ENCODE data around the gene CELF2.

The CELF2 gene

DNA sequence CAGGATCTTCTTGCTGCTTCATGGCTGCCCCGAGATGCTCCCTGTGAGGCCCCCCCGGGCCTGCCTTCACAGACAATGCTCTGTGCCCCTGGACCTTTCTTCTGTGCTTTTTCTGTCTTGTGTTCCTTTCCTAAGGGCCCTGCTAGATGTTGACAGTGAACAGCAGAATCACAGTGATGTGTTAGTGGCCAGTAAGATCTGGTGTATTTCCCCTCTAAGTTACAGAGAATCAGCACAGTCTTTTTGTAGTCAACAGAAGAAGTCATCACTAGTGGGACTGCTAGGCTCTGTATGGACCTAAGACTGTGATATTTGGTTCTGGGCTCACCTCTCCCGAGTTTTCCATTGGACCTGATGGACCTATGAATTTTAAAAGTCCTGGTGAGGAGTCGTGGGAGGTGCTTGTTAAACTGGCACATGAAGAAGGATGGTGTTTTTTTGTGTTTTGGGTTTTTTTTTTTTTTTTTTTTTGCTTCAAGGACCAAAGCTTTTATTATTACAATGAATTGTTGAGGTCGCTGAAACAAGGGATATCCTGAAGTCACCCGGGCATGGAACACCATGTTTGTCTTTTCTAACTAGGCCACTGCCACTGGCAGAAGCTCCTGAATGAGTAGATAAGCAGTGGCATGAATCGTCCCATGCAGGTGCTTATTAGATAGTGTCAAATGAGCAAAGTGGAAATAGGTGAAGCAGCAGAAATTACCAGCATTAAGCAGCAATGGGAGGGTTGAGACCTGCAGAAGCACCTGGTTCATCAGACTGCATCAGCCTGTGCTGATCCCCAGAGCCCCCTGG lies 194.8 kb downstream of the CELF2 start:
- no peaks in the 10 kb centered on the region for H3K9me3 ChIP-seq (ENCODE audit: control insufficient read depth, low read length)
- H3K9ac ChIP-seq (ENCODE audit: low read length) = no peak overlapping the region
- no peaks in the 10 kb centered on the region for H3K4me1 ChIP-seq (ENCODE audit: control insufficient read depth, insufficient read depth, low read length)
- DNase-seq (ENCODE audit: low read depth) = no peak
- H3K36me3 ChIP-seq (ENCODE audit: control insufficient read depth, insufficient read depth, low read length, severe bottlenecking) = no peaks in the 10 kb centered on the region
- no peaks in the 10 kb centered on the region for H3K27me3 ChIP-seq (replicated peaks; ENCODE audit: control insufficient read depth, insufficient read depth, low read length)
- no peak overlapping the region for H3K4me3 ChIP-seq (ENCODE audit: low read length)

DNA sequence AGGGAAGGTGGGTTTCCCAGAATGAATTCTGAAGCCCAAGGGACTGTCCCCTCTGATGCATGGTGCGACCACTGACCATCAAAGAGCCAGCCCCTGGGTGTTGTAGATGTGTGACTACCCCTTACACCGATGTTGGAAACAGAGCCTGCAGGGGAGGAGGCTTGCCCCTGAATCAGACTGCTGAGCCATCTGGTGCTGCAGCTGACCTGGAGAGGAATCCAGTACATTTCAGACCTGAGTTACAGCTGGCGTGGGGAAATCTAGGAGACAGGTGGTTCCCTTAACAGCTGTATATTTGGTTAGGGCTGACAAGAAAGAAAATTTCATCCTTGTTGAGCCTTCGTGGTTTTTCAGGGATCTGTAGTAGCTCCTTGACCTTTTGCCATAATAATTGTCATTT lies 195.5 kb downstream of the CELF2 start:
- no peak overlapping the region for H3K9ac ChIP-seq (ENCODE audit: low read length)
- no peaks in the 10 kb centered on the region for H3K4me1 ChIP-seq (ENCODE audit: control insufficient read depth, insufficient read depth, low read length)
- no peaks in the 10 kb centered on the region for H3K9me3 ChIP-seq (ENCODE audit: control insufficient read depth, low read length)
- no peak for DNase-seq (ENCODE audit: low read depth)
- H3K36me3 ChIP-seq (ENCODE audit: control insufficient read depth, insufficient read depth, low read length, severe bottlenecking) = no peaks in the 10 kb centered on the region
- H3K4me3 ChIP-seq (ENCODE audit: low read length) = no peak overlapping the region
- no peaks in the 10 kb centered on the region for H3K27me3 ChIP-seq (replicated peaks; ENCODE audit: control insufficient read depth, insufficient read depth, low read length)

DNA sequence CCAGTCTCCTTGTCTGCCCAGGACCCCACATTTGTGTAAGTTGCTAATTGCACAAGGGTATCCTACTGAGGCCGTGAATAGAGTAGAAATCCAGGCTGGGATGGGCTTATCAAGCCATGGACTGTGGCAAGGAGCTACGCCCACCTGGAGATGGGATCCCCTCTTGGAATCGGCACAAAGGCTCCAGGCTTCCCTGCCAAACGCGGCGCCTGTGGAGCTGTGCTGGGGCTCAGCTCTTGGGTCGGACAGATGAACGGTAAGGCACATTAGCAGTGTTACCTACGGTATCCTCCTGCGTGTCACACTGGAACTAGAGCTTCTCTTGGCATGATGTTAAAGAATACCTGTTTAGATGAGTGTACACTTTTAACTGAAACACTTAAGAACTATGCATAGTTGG lies 196.7 kb downstream of the CELF2 start:
- Histone ChIP-seq H3K9me3 (ENCODE audit: control insufficient read depth, low read length) (no peaks in the 10 kb centered on the region), H3K4me1 (ENCODE audit: control insufficient read depth, insufficient read depth, low read length) (no peaks in the 10 kb centered on the region), H3K9ac (ENCODE audit: low read length) (no peak overlapping the region), H3K27me3 (replicated peaks; ENCODE audit: control insufficient read depth, insufficient read depth, low read length) (no peaks in the 10 kb centered on the region), H3K36me3 (ENCODE audit: control insufficient read depth, insufficient read depth, low read length, severe bottlenecking) (peaks cover 6% of the 10 kb centered on the region), H3K4me3 (ENCODE audit: low read length) (no peak overlapping the region)
- DNase-seq (ENCODE audit: low read depth) = no peak

DNA sequence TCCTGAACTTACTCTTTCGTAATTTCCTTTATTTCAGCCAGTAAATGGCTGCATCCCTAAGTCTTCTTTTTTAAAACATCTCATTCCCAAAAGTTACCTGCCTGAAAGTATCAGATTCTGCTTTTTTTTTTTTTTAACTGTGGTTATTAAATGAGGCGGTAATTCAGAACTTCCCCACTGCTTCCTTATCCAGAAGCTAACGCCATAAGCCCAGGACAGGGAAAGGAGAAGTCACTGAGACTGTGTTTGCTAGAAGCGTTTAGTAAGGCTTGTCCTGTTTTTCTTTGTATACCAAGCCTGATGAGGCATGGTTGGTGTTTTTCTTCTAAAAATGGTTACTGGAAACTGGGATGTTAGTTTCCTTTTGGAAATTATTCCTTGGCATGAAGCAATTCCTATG lies 197.8 kb downstream of the CELF2 start:
- Histone ChIP-seq H3K4me3 (ENCODE audit: low read length) (no peak overlapping the region), H3K9ac (ENCODE audit: low read length) (no peak overlapping the region), H3K27me3 (replicated peaks; ENCODE audit: control insufficient read depth, insufficient read depth, low read length) (no peaks in the 10 kb centered on the region), H3K36me3 (ENCODE audit: control insufficient read depth, insufficient read depth, low read length, severe bottlenecking) (peaks cover 11% of the 10 kb centered on the region), H3K9me3 (ENCODE audit: control insufficient read depth, low read length) (no peaks in the 10 kb centered on the region), H3K4me1 (ENCODE audit: control insufficient read depth, insufficient read depth, low read length) (no peaks in the 10 kb centered on the region)
- DNase-seq (ENCODE audit: low read depth) = no peak

DNA sequence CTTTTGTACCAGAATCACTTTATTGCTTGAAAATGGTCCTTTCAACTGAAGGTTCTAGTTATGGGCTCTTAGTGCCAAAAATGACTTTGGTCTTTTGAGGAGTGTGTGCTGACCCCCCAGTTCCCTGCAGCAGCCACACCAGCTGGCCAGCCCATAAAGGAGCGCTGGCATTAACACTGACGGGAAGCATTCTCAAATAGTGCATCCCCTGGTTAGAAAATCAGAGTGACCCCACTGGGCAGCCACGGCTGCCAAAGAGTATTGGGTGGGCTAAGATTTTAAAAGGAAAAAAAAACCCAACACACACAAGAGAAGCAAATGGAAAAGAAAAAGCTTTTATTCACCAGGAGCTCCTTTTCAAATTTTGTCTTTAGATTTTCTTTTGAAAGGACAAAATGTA lies 199.8 kb downstream of the CELF2 start:
- peaks cover 21% of the 10 kb centered on the region for H3K36me3 ChIP-seq (ENCODE audit: control insufficient read depth, insufficient read depth, low read length, severe bottlenecking)
- no peak for DNase-seq (ENCODE audit: low read depth)

DNA sequence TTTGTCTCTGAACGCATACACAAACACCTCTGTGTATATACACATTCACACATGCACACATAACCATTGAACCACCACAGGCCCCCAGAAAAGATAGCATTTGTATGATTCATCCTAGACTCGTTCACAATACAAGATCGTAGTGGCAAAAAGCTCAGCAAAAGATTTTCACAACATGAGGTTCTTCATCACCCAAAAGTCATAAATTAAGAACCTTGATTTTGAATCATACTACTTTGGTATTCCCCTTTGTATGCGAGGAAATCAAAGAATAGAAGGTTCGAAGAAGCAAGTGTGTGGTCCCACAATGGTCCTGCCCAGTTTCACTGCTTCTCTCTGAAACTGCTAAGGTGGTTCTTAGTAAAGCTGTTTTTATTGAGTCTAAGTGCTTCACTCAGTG lies 200.7 kb downstream of the CELF2 start:
- H3K4me3 ChIP-seq (ENCODE audit: low read length) = no peak overlapping the region
- H3K9ac ChIP-seq (ENCODE audit: low read length) = no peak overlapping the region
- no peaks in the 10 kb centered on the region for H3K27me3 ChIP-seq (replicated peaks; ENCODE audit: control insufficient read depth, insufficient read depth, low read length)
- H3K9me3 ChIP-seq (ENCODE audit: control insufficient read depth, low read length) = no peaks in the 10 kb centered on the region
- no peaks in the 10 kb centered on the region for H3K4me1 ChIP-seq (ENCODE audit: control insufficient read depth, insufficient read depth, low read length)
- H3K36me3 ChIP-seq (ENCODE audit: control insufficient read depth, insufficient read depth, low read length, severe bottlenecking) = peaks cover 21% of the 10 kb centered on the region
- no peak for DNase-seq (ENCODE audit: low read depth)

More for the DNA sequence above, 199.8 kb downstream of the CELF2 start:
- no peaks in the 10 kb centered on the region for H3K27me3 ChIP-seq (replicated peaks; ENCODE audit: control insufficient read depth, insufficient read depth, low read length)
- no peak overlapping the region for H3K4me3 ChIP-seq (ENCODE audit: low read length)
- no peaks in the 10 kb centered on the region for H3K4me1 ChIP-seq (ENCODE audit: control insufficient read depth, insufficient read depth, low read length)
- H3K9me3 ChIP-seq (ENCODE audit: control insufficient read depth, low read length) = no peaks in the 10 kb centered on the region
- no peak overlapping the region for H3K9ac ChIP-seq (ENCODE audit: low read length)

DNA sequence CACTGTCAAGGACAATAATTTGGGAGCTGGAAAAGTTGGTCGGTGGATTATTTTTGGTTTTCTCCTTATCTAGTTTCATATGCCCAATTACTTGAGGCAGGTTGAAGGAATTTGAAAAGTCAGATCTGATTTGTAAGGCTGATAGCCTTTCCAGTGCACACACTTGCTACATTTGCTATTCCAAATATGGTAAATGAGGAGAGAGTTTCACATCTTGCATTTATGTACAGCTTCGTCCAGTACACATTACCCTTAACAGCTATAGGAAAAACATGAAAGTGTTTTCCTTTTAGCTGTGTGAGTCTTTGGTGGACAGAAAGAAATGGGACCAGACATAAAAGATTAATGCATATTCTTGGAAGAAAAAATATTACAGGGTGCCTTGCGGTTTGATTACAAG lies 201.8 kb downstream of the CELF2 start:
- Histone ChIP-seq H3K4me1 (ENCODE audit: control insufficient read depth, insufficient read depth, low read length) (no peaks in the 10 kb centered on the region), H3K9me3 (ENCODE audit: control insufficient read depth, low read length) (no peaks in the 10 kb centered on the region), H3K27me3 (replicated peaks; ENCODE audit: control insufficient read depth, insufficient read depth, low read length) (no peaks in the 10 kb centered on the region), H3K9ac (ENCODE audit: low read length) (no peak overlapping the region), H3K4me3 (ENCODE audit: low read length) (no peak overlapping the region), H3K36me3 (ENCODE audit: control insufficient read depth, insufficient read depth, low read length, severe bottlenecking) (peaks cover 21% of the 10 kb centered on the region)
- DNase-seq (ENCODE audit: low read depth) = no peak

DNA sequence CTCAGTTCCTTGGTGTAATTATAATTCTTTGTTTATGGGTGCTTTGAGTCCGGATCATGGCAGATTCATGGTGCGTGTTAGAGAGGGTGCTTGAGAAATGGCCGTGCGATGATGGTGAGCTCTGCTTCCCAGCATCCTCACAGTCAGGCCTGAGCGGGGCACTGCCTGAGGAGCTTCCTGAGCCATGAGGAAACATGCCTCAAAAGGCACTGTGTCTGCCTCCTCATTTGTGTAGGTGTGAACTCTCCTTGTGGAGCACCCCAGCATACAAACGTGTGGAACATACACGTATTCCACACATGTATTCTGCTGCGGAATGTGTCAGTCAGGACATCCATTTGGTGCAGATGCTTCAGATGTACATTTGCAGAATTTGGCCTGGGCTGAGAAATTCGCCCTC lies 205.4 kb downstream of the CELF2 start:
- H3K4me3 ChIP-seq (ENCODE audit: low read length) = no peak overlapping the region
- no peaks in the 10 kb centered on the region for H3K9me3 ChIP-seq (ENCODE audit: control insufficient read depth, low read length)
- no peak for DNase-seq (ENCODE audit: low read depth)
- H3K36me3 ChIP-seq (ENCODE audit: control insufficient read depth, insufficient read depth, low read length, severe bottlenecking) = peaks cover 25% of the 10 kb centered on the region
- H3K9ac ChIP-seq (ENCODE audit: low read length) = no peak overlapping the region
- H3K4me1 ChIP-seq (ENCODE audit: control insufficient read depth, insufficient read depth, low read length) = no peaks in the 10 kb centered on the region
- no peaks in the 10 kb centered on the region for H3K27me3 ChIP-seq (replicated peaks; ENCODE audit: control insufficient read depth, insufficient read depth, low read length)

DNA sequence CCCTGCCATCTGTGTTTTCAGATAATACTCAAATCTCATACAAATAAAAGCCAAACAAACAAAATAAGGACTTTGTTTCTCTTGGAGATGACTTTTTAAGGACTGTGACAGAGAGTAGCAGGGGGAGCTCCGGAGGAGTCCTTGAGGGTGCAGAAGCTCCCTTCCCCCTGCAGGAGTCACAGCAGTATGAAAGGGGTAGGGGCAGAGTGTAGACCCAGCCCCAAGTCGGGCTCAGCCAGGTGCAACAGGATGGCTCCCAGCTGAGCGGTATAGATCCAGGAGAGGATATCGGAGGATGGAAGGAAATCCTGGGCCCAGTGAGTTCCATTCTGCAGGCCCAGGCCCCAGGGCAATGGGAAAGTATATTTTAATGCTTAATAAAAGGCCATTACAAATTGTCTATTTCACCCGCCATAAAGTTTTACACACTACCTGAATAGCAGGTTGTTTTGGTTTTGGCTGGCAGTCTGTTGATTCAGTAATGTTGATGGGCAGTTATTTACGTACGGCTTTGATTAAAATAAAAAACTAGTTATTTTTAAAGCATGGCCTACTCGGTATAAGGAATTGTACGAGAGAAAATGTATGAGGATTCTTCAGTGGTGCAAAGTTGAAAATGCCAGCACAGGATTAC lies 206.0 kb downstream of the CELF2 start:
- Histone ChIP-seq H3K4me1 (ENCODE audit: control insufficient read depth, insufficient read depth, low read length) (no peaks in the 10 kb centered on the region), H3K9me3 (ENCODE audit: control insufficient read depth, low read length) (no peaks in the 10 kb centered on the region), H3K36me3 (ENCODE audit: control insufficient read depth, insufficient read depth, low read length, severe bottlenecking) (peaks cover 25% of the 10 kb centered on the region), H3K9ac (ENCODE audit: low read length) (no peak overlapping the region), H3K27me3 (replicated peaks; ENCODE audit: control insufficient read depth, insufficient read depth, low read length) (no peaks in the 10 kb centered on the region), H3K4me3 (ENCODE audit: low read length) (no peak overlapping the region)
- DNase-seq (ENCODE audit: low read depth) = no peak

DNA sequence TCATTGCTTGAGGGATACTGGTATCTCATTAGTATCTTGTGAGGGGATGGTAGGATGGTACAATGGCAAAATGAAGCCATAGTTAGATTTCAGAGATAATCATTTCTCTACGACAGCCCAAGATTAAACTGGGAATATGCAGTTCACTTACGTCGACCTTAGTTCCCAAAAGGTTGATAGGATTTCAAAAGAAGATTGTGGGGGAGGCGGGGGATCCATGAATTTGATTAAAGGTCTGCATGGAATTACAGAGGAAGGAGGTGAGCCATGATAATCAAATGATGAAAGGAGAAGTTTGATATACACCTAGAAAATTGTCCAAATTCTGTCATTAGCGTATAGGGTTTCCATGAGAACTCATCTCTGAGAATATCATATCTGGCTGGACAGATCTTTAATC lies 206.6 kb downstream of the CELF2 start:
- H3K27me3 ChIP-seq (replicated peaks; ENCODE audit: control insufficient read depth, insufficient read depth, low read length) = no peaks in the 10 kb centered on the region
- H3K4me3 ChIP-seq (ENCODE audit: low read length) = no peak overlapping the region
- no peaks in the 10 kb centered on the region for H3K4me1 ChIP-seq (ENCODE audit: control insufficient read depth, insufficient read depth, low read length)
- H3K9ac ChIP-seq (ENCODE audit: low read length) = no peak overlapping the region
- H3K36me3 ChIP-seq (ENCODE audit: control insufficient read depth, insufficient read depth, low read length, severe bottlenecking) = peaks cover 20% of the 10 kb centered on the region
- H3K9me3 ChIP-seq (ENCODE audit: control insufficient read depth, low read length) = no peaks in the 10 kb centered on the region
- DNase-seq (ENCODE audit: low read depth) = no peak

DNA sequence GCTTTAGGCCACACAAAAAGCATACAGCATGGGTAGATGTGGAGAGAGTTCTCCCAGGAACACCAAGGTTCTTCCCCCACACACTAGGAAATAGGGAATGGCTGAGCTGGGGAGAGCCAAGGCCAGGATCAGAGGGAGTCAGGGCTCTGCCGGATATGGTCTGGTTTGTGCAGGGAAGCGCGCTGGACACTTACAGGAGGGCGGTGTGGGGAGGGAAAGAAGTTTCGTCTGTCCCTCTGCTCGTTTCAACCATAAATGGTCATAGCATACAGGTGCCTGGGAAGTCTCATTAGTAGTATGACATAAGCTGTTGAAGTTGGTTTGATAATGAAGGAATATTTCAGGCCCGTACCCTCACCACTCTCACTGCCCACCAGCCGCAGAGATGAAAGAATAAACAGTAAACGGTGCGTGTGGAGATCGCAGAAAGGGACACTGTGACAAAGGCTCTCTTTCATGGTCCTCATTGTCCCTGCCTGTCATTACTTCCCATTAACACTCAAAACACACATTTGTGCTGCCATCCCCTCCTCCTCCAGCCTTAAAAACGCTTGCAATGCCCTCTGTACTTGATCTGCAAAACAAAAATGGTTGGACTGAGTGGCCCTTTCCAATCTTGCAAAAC lies 207.2 kb downstream of the CELF2 start:
- H3K9me3 ChIP-seq (ENCODE audit: control insufficient read depth, low read length) = no peaks in the 10 kb centered on the region
- H3K4me1 ChIP-seq (ENCODE audit: control insufficient read depth, insufficient read depth, low read length) = no peaks in the 10 kb centered on the region
- peaks cover 15% of the 10 kb centered on the region for H3K36me3 ChIP-seq (ENCODE audit: control insufficient read depth, insufficient read depth, low read length, severe bottlenecking)
- DNase-seq (ENCODE audit: low read depth) = no peak
- no peak overlapping the region for H3K4me3 ChIP-seq (ENCODE audit: low read length)
- H3K9ac ChIP-seq (ENCODE audit: low read length) = no peak overlapping the region
- no peaks in the 10 kb centered on the region for H3K27me3 ChIP-seq (replicated peaks; ENCODE audit: control insufficient read depth, insufficient read depth, low read length)

All from adipocyte (in vitro differentiated cells).